SKM-1 treated with dmso at 0.1 percent for 144 hours (cell line): ENCODE data around the gene CAPZB.
A peak's percentile ranks its signal among the peaks of the same experiment; 100 is the strongest.

Experiments
- DNase-seq: peaks from one replicate; lab custom pipeline; 2025; ENCODE audit not compliant: unreplicated experiment; lab: John Stamatoyannopoulos, UW

Gene CAPZB

GRCh38 chr1:19432943-19433718 is 52.2 kb downstream of the CAPZB start:
- no peak for DNase-seq

- no peak for DNase-seq
These were observed 54.9 kb downstream of the CAPZB start for GRCh38 chr1:19430121-19431068.

- DNase-seq, result no peak
These were observed 55.7 kb downstream of the CAPZB start for GRCh38 chr1:19429611-19430010.

- DNase-seq, result no peak
These were observed 58.1 kb downstream of the CAPZB start for GRCh38 chr1:19427087-19427781.

GRCh38 chr1:19426294-19427086 is 58.8 kb downstream of the CAPZB start:
- DNase-seq, result no peak

GRCh38 chr1:19425646-19426239 is 59.6 kb downstream of the CAPZB start:
- DNase-seq, result no peak

- no peak for DNase-seq
These were observed 60.4 kb downstream of the CAPZB start for GRCh38 chr1:19424651-19425570.

- no peak for DNase-seq
These were observed 62.2 kb downstream of the CAPZB start for GRCh38 chr1:19423130-19423529.

GRCh38 chr1:19421365-19421764 is 64.0 kb downstream of the CAPZB start:
- no peak for DNase-seq

GRCh38 chr1:19420606-19421005 is 64.7 kb downstream of the CAPZB start:
- no peak for DNase-seq

- no peak for DNase-seq
These were observed 65.6 kb downstream of the CAPZB start for GRCh38 chr1:19419691-19420090.

GRCh38 chr1:19418503-19418971 is 66.8 kb downstream of the CAPZB start:
- peak; percentile 7 for DNase-seq

GRCh38 chr1:19416921-19417470 is 68.3 kb downstream of the CAPZB start:
- no peak for DNase-seq

- DNase-seq, result no peak
These were observed 69.2 kb downstream of the CAPZB start for GRCh38 chr1:19416145-19416544.

GRCh38 chr1:19414515-19415121 is 70.7 kb downstream of the CAPZB start:
- DNase-seq, result no peak

GRCh38 chr1:19413999-19414398 is 71.3 kb downstream of the CAPZB start:
- no peak for DNase-seq

- DNase-seq, result no peak
These were observed 72.7 kb downstream of the CAPZB start for GRCh38 chr1:19412654-19413053.

- no peak for DNase-seq
These were observed 73.7 kb downstream of the CAPZB start for GRCh38 chr1:19411612-19412011.
